ENCODE results near the gene CLDND2. TPM values are rescaled to one million over a fixed set of nuclear protein-coding genes. Genes with fewer than 3 reads are reported as not detected.

CLDND2 gene
- total and polyA plus RNA-seq, 2 of the 4 experiments (the other 2 are of a cell fraction): not detected

GRCh38 chr19:51331193-51331592, 37.6 kb downstream of the CLDND2 start:
- DNase-seq (no peak), ATAC-seq (ENCODE audit: low read depth) (no peak)
- peaks cover 4% of the 10 kb centered on the region; the same call in 1 of the 2 replicates for H3K27me3 ChIP-seq (ENCODE audit: control insufficient read depth, insufficient read depth, low read length)
- intact Hi-C loops (cut with micrococcal nuclease): no loop called here
- no peaks in the 10 kb centered on the region for H3K9me3 ChIP-seq (ENCODE audit: control insufficient read depth, insufficient read depth, low read length)
- H3K4me2 ChIP-seq (ENCODE audit: low read depth, low read length): no peak overlapping the region
- no peak for TF ChIP-seq RAD21 (IDR thresholded peaks at IDR 0.05; ENCODE audit: low read length)
- no peak for TF ChIP-seq NFE2L2 (IDR thresholded peaks at IDR 0.05; ENCODE audit: low read depth, low read length)
- no peak for TF ChIP-seq BHLHE40 (IDR thresholded peaks at IDR 0.05; ENCODE audit: low read depth, low read length)
- TF ChIP-seq POLR2A (IDR thresholded peaks at IDR 0.05; ENCODE audit: low read depth, low read length): no peak
- no peak for TF ChIP-seq MXI1 (IDR thresholded peaks at IDR 0.05; ENCODE audit: borderline replicate concordance, low read depth, low read length)
- no peak for TF ChIP-seq SMC3 (IDR thresholded peaks at IDR 0.05; ENCODE audit: low read depth, low read length)
- TF ChIP-seq CHD1 (IDR thresholded peaks at IDR 0.05; ENCODE audit: low read depth, low read length): no peak
- TF ChIP-seq MAFK (IDR thresholded peaks at IDR 0.05; ENCODE audit: low read depth, low read length): no peak
- no peak for TF ChIP-seq ELK1 (IDR thresholded peaks at IDR 0.05; ENCODE audit: borderline replicate concordance, low read depth, low read length)
- TF ChIP-seq RFX5 (IDR thresholded peaks at IDR 0.05; ENCODE audit: low read depth, low read length): no peak
- no peak for TF ChIP-seq CTCF (conservative IDR thresholded peaks at IDR 0.05; ENCODE audit: low read depth, low read length)
- dilution Hi-C loops (cut with HindIII; ENCODE audit: low sequenced_read_pairs, unreplicated experiment): no loop called here
- no peaks in the 10 kb centered on the region for H3K36me3 ChIP-seq (ENCODE audit: control insufficient read depth, insufficient read depth, low read length)
- no peak overlapping the region for H2BK15ac ChIP-seq (ENCODE audit: low read depth, low read length)
- no peak overlapping the region for H3K9ac ChIP-seq (ENCODE audit: low read depth, low read length)
- no peaks in the 10 kb centered on the region for H3K9me1 ChIP-seq (ENCODE audit: insufficient read depth, low read length)
- no peak overlapping the region for H2AK9ac ChIP-seq (replicated peaks; ENCODE audit: low read depth, low read length, poor library complexity)
- no peak overlapping the region for H2BK5ac ChIP-seq (ENCODE audit: low read depth, low read length, poor library complexity, severe bottlenecking)
- no TSS peak for BruUV-seq (replicated peaks)
- H4K20me1 ChIP-seq (ENCODE audit: insufficient read depth, low read length): no peaks in the 10 kb centered on the region
- ChIA-PET CTCF (no interaction called here), POLR2A (ENCODE audit: unreplicated experiment) (no interaction called here)
- no peaks in the 10 kb centered on the region for H3K79me1 ChIP-seq (ENCODE audit: low read depth in 1 of 2, low read length in 2 of 2)
- no peak overlapping the region for H3K18ac ChIP-seq (ENCODE audit: low read depth, low read length)
- H2AK5ac ChIP-seq (ENCODE audit: low read depth, low read length): no peak overlapping the region
- no peaks in the 10 kb centered on the region for H3K4me1 ChIP-seq (ENCODE audit: control insufficient read depth, insufficient read depth, low read length)
- no peak overlapping the region for H4K91ac ChIP-seq (ENCODE audit: insufficient read depth, low read depth, low read length)
- no peak overlapping the region for H3K4ac ChIP-seq (ENCODE audit: low read depth, low read length)
- H2AFZ ChIP-seq (replicated peaks; ENCODE audit: low read length, poor library complexity): no peak overlapping the region
- WGBS, 2 experiments (ENCODE audit: extremely low coverage in 2 of 2, insufficient read length in 1 of 2): 88% methylated on average over 1 of the region's 3 CpGs; no CpG with 5 or more reads in 1 of the 2 experiments
- no peak overlapping the region for H3K4me3 ChIP-seq (ENCODE audit: insufficient read depth, low read depth, low read length)
- no peak overlapping the region for H4K8ac ChIP-seq (ENCODE audit: low read depth in 2 of 2, low read length in 2 of 2)
- no peak overlapping the region for H3K27ac ChIP-seq (ENCODE audit: insufficient read depth, low read length)
- no peak overlapping the region for H2BK20ac ChIP-seq (ENCODE audit: low read depth, low read length)
- in situ Hi-C loops (cut with MboI; ENCODE audit: low sequenced_read_pairs): no loop called here
- H4K5ac ChIP-seq (ENCODE audit: low read depth, low read length): no peak overlapping the region
- H3K56ac ChIP-seq (ENCODE audit: extremely low read depth, insufficient read depth, low read length): no peak overlapping the region
- H3K14ac ChIP-seq (replicated peaks; ENCODE audit: low read depth, low read length): no peak overlapping the region
- H2BK120ac ChIP-seq (ENCODE audit: low read depth, low read length): no peak overlapping the region
- no peak overlapping the region for H3K23ac ChIP-seq (ENCODE audit: low read depth, low read length)
